GM18507 (cell line): Measurements from ENCODE around the gene PTPRN2.

Experiments used
- DNase-seq: peaks from one replicate; pipeline ENCODE4 v3.0.0; 2011; ENCODE audit warnings: low read depth; ENCODE audit not compliant: insufficient read length; ENCODE audit errors: extremely low spot score
- FAIRE-seq: peaks from 2 replicates; lab custom pipeline; 2011; peaks lifted over from hg19 to GRCh38; lab: Jason Lieb, UNC

The PTPRN2 gene

DNA sequence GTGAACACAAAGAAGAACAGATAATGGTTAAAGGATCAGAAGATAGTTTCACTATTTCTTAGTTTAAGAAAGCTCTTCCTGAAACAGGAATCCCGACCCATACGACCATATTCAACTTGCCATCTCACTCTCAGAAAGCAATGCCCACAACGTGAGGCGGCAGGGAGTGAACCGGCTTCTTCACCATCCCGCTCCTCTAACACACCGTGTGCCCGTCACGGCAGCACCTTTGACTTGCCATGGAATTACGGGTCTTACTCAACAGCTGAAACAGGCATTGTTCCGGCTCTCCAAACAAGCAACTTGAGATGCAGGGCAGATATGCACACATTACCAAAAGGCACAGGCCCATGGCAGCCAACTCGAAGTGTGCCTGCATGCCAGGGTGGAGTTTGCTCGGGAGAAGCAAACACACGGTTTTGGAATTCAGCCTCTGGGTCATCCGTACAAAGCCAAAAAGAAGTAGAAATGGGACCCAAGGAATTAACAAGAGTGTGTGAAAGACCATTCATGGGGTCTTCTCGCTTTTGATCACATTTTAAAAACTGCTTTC, 957.2 kb downstream of the PTPRN2 start:
- no peak for DNase-seq
- FAIRE-seq, result no peak

DNA sequence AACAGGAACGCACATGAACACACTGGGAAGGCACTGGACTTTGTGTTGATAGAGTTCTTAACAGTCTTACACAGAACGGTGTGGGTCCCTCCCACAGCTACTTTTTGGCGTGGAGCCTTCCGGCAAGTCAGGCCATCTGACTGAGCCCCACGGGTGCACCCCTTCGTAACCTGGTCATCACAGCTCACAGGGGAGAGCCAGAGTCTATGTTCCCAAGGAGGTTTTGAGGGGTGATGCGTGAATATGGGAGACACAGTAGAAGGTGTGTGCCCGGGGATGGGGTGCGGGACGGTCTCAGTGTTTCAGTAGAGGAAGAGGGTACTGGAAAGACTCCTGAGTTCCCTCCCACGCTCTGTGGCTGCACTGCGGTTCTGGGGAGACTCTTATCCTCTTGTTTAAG, 959.2 kb downstream of the PTPRN2 start:
- no peak for DNase-seq
- FAIRE-seq, result no peak

DNA sequence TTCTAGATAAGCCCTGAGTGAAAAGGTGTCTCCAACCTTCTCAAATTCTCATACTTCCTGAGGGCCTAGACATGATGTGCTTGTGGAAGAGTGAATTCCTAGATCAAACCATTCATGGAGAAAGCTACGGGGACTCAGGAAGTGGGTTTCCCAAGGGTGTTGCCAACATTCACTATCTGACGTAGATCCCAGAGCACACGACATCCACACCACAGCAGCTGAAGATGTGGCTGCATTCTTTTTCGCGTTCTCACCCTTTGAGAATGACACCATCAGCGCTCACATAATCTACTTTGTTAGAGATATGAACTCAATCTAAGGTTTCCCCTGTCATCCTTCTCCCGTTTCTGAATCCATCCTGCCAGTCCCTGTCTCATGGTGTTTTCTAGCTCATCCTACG, 960.0 kb downstream of the PTPRN2 start:
- DNase-seq (no peak), FAIRE-seq (no peak)

DNA sequence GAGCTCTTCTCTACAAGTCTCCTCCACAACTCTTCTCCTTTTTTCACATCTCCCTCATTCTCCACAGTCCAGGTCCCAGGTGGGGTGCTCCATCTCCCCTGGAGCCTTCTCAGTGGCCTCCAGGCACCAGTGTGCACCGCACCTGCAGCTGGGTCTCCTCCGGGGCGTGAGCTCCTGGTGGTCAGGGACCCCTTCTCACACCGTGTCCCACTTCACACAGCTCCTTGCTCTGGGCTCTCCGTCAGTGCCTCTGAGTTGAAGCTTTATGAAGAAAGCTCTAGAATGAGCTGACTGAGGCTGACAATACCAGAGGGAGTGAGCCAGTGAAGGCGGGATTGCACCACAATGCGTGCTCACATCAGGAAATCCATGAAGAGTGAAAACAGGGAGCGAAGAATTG, 960.6 kb downstream of the PTPRN2 start:
- DNase-seq (no peak), FAIRE-seq (no peak)

DNA sequence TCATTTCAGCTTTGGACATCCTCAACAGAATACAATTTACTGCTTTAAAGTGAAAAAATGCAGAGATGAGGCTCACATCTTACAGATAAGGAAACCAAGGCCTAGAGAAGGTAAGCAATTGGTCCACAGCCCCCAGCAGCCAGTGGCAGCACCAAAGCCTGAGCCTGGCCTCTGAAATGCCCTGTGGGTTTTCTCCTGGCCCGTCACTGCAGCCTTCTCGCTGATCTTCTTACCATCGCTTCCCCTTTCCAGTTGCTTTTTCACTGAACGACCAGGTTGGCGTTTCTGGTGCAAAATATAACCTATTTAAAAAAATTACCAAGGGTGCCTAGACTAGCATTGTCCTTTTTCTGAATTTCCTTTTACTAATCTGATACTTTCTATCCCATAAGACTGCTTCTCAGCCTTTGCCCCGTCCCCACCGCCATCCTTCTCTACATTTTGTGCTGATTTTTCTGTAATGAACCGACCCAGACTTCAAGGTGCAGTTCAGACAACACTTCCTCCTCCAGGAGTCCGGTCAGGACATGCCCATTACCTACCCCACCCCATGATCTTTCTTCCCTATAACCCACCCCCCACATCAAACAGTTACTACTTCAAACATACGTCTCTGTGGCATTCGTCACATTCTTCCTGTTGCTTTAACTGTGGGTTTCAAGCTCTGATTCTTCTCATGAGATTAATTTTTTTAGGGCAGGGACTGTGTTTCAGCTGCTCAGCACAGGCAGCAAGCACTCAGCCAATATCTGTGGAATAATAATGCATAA, 961.5 kb downstream of the PTPRN2 start:
- FAIRE-seq, result no peak
- no peak for DNase-seq

DNA sequence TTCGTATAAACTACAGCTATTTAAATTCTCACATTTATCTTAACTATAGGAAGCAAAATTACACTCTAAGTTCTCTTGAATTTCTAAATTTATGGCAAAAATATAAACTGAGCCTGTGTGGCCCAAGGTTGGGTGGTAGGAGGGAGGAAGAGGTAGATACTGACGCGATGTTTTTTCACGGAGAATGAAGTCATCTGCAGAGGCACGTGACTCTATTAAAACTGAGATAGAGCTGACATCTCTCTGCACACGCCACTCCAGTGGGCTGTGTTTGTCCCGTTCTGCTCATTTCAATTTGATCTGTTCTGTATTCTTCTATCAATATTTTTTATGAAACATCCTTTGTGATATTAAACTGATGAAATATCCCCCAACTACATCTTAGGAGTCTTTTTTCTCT, 964.1 kb downstream of the PTPRN2 start:
- DNase-seq (no peak), FAIRE-seq (no peak)

DNA sequence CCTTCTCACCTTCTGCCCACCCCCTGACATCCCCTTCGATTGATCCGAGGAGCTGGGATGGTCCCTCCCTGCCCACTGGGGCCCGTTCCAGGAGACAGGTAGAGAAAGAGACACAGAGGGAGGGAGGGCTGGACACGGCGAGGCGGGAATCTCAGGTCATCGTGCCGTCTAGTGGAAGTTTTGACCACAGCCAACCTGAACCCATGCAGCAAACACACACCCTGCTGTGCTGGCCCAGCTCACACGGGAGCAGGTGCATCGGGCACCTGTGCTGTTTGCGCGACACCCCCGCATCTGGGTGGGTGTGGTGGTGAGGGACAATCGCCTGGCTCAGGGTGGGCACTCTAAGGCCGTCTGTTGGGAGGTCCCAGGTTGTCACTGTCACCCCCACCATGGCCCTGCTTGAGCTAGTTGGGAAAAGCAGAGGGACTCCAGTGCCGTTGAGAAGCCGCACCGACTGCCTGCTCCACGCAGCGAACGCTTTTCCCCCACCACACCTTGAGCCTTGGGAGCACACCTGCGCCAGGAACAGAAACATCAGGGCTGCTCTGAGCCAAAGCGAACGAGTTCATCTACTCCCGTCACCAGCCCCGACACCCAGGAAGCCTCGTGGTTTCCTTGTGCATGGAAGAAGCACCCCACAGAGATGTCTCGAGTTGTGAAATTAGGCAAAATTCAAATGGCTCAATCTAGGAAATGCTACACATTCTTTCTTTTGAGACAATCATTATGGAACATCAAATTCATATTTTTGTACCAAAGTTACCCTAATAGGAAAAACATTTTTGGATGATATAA, 965.0 kb downstream of the PTPRN2 start:
- no peak for DNase-seq
- no peak for FAIRE-seq

DNA sequence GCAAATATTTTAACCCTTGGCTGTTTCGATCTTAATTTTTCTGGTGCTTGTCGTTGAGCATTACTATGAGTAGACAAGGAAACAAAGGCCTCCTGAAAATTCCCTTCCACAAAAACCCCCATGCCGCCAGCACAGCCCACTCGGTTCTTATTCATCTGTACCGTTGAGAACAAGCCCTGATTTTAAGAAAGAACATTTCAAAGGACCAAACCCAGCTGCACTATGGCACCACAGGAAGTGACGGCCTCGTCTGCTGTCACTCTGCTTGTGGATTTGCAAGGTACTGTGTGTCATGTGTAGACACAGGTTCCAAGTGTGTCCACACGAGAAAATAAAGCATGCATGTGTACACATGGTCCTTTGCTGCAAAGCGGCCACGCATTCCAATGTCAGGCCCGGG, 965.6 kb downstream of the PTPRN2 start:
- DNase-seq (no peak), FAIRE-seq (no peak)

DNA sequence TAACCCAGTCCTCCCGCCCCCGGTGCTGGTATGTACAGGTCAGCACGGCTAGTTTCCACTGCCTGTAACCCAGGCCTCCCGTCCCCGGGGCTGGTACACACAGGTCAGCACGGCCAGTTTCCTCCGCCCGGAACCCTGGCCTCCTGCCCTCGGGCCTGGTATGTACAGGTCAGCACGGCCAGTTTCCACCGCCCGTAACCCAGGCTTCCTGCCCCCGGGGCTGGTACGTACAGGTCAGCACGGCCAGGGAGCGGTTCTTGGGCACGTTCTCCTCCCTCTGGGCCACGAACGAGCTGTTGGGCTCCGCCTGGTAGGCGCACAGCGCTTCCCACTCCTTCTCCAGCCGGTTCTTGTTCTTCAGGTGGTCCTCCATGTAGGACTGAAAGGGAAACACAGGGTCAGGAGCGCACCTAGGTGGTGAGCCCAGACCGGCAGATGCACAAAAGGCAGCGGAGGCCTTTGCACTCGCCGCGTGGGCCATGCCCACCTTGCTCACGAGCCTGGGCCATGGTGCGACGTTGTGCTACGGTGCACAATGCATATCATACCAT, 966.4 kb downstream of the PTPRN2 start:
- no peak for DNase-seq
- FAIRE-seq, result no peak

DNA sequence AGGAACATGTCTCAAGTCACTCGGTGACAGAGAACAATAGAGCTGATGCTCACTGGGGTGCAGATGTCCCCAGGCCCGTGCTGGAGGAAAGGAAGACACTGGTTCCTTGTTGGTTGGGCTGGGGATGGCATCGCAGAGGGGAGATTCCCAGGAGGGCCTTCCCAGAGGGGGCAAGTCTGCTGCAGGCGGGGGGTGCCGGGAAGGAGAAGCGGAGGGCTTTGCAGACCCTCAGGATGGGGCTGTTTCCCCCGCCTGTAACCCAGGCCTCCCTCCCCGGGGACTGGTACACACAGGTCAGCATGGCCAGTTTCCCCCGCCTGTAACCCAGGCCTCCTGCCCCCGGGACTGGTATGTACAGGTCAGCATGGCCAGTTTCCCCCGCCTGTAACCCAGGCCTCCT, 967.0 kb downstream of the PTPRN2 start:
- FAIRE-seq (no peak), DNase-seq (no peak)

DNA sequence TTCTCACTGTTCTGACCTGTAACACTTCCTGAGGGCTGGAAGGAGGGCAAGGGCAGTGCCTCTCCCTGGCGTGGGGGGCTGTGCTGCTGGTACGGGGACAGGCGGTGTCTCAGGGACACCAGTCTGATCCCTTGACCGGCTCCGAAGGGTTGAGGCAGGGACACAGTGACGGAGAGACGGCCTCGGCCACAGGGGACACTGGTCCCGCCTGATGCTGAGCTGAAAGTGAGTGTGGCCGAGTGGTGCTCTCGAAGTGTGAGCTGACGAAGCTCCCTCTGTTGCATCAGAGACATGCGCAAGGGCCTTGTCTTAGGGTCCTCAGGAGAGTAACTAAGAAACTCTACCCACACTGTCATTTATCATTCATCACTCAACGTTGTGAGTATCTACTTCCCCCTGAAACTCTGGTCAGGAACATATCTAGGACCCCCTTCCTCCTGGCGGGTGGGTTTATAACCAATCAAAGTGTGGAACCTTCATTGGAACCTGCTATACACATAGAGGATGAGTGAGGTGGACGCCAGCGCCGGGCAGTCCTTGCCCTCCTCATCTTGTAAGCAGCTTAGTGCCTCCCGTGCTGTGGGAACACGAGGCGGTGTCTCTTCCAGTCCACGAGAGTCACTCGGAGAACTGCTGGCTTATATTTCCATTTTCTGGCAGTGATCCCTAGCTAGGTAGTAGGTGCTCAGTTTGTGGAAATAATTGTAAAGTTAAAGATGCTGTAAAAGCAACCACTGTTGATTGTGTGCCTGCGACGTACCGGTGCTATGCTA, 967.7 kb downstream of the PTPRN2 start:
- DNase-seq (no peak), FAIRE-seq (no peak)

DNA sequence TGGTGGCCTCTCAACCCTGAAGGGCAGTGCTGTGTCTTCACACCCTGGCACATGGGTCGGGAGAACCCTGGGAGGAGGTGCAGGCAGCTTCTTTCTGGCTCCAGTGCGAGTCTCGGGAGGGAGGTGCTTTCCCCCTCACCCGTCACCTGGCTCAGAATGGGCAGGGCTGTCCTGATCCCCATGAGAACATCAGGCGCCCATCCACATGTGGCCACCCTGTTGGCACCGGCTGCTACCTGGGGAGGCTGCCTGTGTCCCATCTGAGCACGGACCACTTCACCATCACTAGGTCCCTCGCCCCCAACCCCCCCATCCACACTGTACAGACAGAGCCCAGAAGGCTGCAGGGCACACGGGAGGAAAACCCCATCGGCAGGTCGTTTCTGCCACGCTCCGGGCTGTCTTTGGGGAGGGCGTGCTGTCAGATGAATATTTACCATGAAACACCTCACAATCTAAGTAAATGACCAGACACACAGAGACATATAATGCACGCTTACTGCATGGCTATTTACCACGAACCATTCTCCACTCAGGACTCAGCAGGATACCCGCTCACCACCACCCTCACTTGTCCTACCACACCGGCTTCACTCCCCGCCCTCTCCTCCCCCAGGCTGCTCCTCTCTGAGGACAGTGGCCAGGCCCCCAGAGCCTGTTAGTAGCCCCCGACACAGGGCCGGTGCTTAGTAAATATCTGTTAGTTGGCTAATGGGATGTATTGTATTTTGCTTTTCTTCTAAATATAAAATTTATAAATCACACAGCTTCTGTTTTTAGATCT, 968.6 kb downstream of the PTPRN2 start:
- FAIRE-seq (no peak), DNase-seq (no peak)

DNA sequence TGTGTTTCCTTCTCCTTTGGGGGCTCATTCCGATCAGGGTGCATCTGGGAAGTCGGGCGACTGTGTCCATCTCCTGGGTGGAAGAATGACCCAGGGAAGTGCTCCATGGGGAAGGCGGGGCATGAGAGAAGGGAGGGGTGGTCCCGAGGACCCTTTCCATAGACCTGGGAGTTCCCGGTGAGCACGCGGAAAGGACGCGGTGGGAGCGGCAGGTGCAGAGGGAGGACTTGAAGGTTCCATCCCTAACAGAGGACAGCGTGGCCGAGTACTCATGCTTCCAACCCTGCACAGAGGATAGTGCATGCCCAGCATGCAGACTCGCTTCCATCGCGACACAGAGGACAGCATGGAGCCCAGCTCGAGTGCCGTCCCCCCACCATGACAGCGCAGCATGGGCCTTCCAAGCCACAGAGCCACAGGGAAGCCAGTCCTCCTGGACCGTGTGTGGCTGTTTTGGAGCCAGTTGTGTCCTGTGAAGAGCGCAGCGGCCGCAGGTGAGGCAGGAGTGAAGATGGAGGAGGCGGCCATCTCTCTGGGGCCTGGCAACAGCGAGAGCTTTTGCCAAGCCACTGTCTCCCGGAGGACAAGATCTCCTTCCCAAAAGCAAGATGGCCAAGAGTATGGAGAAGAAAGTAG, 969.4 kb downstream of the PTPRN2 start:
- no peak for FAIRE-seq
- DNase-seq, result no peak

DNA sequence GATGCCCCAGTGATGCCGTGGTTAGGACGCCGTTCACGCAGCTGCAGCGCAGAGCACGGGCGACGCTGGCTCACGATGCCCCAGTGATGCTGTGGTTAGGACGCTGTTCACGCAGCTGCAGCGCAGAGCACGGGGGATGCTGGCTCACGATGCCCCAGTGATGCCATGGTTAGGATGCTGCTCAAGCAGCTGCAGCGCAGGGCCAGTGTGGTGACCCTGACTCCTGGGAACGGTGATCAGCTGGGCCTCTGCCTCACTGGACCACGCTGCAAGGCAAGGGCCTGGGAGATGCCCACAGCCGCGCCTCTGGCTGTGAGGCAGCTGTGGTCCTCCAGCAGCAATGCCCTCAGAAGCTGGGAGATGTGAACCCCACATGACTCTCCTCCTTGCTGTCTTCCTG, 970.2 kb downstream of the PTPRN2 start:
- no peak for DNase-seq
- FAIRE-seq, result no peak

DNA sequence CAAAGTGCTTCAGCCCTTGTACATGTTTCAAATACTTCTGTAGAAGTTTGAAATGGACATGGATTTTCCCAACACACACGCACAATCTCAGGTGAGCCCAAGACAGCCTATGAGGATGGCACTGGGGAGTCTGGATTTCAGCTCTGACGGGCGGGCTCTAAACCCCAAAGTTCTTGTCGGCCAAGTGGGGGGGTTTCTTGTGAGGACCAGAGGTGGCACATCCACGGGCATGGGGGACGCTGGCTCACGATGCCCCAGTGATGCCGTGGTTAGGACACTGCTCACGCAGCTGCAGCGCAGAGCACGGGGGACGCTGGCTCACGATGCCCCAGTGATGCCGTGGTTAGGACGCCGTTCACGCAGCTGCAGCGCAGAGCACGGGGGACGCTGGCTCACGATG, 970.7 kb downstream of the PTPRN2 start:
- DNase-seq (no peak), FAIRE-seq (no peak)

DNA sequence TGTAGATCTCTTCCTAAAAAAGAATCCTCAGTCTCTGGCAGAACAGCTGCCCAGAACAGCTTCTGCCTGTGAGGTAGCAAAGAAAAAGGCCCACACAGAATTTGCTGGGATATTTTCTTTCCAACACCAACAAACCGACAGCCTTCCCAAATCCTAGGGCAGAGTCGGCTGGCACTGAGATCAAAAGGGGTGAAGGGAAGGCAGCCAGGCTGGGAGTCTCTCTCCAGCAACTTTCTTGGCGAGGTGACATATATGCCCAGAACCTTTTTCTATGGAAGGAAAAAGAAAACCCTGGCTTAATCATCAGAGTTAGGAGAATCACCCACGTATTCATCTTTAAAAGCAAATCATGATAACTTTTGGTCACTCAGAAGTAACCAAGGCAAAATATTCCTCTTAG, 971.2 kb downstream of the PTPRN2 start:
- DNase-seq (no peak), FAIRE-seq (no peak)

DNA sequence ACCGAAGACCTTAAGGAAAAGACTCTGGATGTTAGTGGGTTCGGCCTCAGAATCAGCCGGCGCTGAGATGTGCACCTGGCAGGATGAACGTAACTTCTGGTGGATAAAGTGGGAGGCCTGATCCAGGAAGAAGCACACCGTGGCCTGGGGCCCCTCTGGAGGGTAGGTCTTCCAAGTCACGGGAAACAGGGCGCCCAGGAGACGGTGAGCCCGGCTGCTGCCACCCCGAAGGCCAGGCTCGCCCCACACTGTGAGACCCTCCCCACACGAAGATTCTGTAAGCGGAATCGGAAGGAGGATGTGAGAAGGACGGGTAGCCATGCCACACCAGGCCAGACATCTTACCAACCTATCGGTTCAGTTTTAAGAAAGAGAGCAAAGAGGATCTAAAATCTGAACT, 971.8 kb downstream of the PTPRN2 start:
- no peak for FAIRE-seq
- DNase-seq, result no peak

DNA sequence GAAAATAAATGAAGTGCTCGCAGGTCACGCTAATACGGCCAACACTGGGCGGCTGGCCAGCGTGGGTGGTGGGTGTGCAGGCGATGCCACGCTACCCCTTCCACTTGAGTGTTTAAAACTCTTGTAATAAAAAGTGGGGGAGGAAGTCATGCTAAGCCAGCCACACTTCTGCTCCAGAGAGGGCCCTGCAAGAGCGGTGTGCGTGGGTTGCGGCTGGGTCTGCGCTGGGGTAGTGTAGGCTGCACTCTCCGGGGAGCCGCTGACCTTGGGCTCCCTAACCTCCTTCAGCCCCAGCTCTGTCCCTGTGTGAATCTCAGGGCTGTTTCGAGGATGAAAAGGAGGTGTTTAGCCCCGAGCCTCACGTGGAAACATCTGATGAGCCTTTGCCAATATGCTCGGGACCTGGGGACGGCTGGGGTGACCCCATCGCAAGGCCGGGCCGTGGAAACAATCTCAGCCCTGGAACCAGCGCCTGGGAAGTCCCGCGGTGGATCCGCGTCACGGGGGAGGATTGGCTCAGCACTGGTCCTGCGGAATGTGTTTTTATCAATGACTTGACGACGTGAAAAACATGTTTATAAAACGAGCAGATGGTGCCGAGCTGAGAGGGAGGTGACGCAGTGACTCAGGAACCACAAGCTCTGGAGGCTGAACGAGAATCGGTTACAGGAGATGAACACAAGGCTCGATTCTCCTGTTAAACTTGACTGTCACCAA, 972.4 kb downstream of the PTPRN2 start:
- DNase-seq (no peak), FAIRE-seq (no peak)
